ENCODE data around the gene PTOV1. TPM values are rescaled to one million over a fixed set of nuclear protein-coding genes. Genes with fewer than 3 reads are reported as not detected.

PTOV1 gene
- total and polyA plus RNA-seq, 2 donors (not counting 1 experiment from before 2014, with no cell fraction given), result 144 to 230 TPM

- Mint-ChIP-seq H3K27me3 (no peaks in the 10 kb centered on the region), H3K4me3 (no peak overlapping the region)
- intact Hi-C loops (cut with micrococcal nuclease), result no loop called here
These were observed 29.4 kb downstream of the PTOV1 start for GRCh38 chr19:49880162-49880869.

GRCh38 chr19:49881186-49881585 lies 30.2 kb downstream of the PTOV1 start:
- no peak overlapping the region for H3K27ac Mint-ChIP-seq
- DNase-seq, result no peak
- Histone ChIP-seq H3K9me3 (ENCODE audit: control extremely low read depth in 1 of 3, control insufficient read depth in 2 of 3, insufficient read depth in 1 of 3, low read length in 2 of 3) (no peaks in the 10 kb centered on the region), H4K20me1 (ENCODE audit: control insufficient read depth, insufficient read depth, low read length, poor library complexity, severe bottlenecking) (peaks cover 47% of the 10 kb centered on the region), H3K36me3 (replicated peaks in 1 of 2; ENCODE audit: control extremely low read depth in 1 of 2, control insufficient read depth in 1 of 2, extremely low read depth in 1 of 2, insufficient read depth in 2 of 2, low read length in 1 of 2) (peaks cover 0 to 62% of the 10 kb centered on the region in 2 experiments), H3K27ac (ENCODE audit: low read length in 2 of 2) (no peak overlapping the region), H3K4me2 (replicated peaks; ENCODE audit: low read depth, low read length, poor library complexity, severe bottlenecking) (no peak overlapping the region), H3K79me2 (ENCODE audit: control insufficient read depth, insufficient read depth, low read length) (peaks cover 10% of the 10 kb centered on the region), H2AFZ (ENCODE audit: insufficient read depth, low read depth, low read length, poor library complexity, severe bottlenecking) (no peak overlapping the region), H3K4me3 (ENCODE audit: control extremely low read depth in 1 of 5, extremely low read depth in 1 of 5, insufficient read depth in 1 of 5, low read depth in 2 of 5, low read length in 4 of 5) (no peak overlapping the region), H3K4me1 (ENCODE audit: control insufficient read depth in 2 of 2, insufficient read depth in 2 of 2, low read length in 2 of 2) (peaks cover 7 to 12% of the 10 kb centered on the region in 2 donors), H3K27me3 (replicated peaks in 1 of 4; ENCODE audit: control extremely low read depth in 1 of 4, control insufficient read depth in 3 of 4, insufficient read depth in 4 of 4, low read length in 3 of 4) (no peaks in the 10 kb centered on the region), H3K9ac (ENCODE audit: low read length) (no peak overlapping the region)
- H3K4me1 Mint-ChIP-seq, result peaks cover 11% of the 10 kb centered on the region
- WGBS (ENCODE audit: insufficient coverage), result 98% methylated on average over 14 of the region's 17 CpGs
- no peak for ATAC-seq (ENCODE audit: low read depth)
- H3K27me3 Mint-ChIP-seq, result no peaks in the 10 kb centered on the region
- no peak overlapping the region for H3K4me3 Mint-ChIP-seq
- H3K9me3 Mint-ChIP-seq (ENCODE audit: insufficient read depth), result no peaks in the 10 kb centered on the region
- POLR2A ChIA-PET, result no interaction called here
- intact Hi-C loops (cut with micrococcal nuclease), result no loop called here
- TF ChIP-seq, protein P1, sequence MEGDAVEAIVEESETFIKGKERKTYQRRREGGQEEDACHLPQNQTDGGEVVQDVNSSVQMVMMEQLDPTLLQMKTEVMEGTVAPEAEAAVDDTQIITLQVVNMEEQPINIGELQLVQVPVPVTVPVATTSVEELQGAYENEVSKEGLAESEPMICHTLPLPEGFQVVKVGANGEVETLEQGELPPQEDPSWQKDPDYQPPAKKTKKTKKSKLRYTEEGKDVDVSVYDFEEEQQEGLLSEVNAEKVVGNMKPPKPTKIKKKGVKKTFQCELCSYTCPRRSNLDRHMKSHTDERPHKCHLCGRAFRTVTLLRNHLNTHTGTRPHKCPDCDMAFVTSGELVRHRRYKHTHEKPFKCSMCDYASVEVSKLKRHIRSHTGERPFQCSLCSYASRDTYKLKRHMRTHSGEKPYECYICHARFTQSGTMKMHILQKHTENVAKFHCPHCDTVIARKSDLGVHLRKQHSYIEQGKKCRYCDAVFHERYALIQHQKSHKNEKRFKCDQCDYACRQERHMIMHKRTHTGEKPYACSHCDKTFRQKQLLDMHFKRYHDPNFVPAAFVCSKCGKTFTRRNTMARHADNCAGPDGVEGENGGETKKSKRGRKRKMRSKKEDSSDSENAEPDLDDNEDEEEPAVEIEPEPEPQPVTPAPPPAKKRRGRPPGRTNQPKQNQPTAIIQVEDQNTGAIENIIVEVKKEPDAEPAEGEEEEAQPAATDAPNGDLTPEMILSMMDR (IDR thresholded peaks at IDR 0.05), result no peak
- TF ChIP-seq EZH2 (IDR thresholded peaks at IDR 0.05; ENCODE audit: borderline replicate concordance, insufficient read depth, low read depth, low read length, poor library complexity, severe bottlenecking), result no peak
- CTCF ChIA-PET, result interaction anchor here (1.6 kb wide), 1 partner anchor 9 kb away, joined by 5 read pairs; no protein-coding TSS in a partner anchor

More at GRCh38 chr19:49880162-49880869, 29.4 kb downstream of the PTOV1 start:
- POLR2A ChIA-PET, result no interaction called here
- Histone ChIP-seq H3K79me2 (ENCODE audit: control insufficient read depth, insufficient read depth, low read length) (peaks cover 19% of the 10 kb centered on the region), H3K9me3 (ENCODE audit: control extremely low read depth in 1 of 3, control insufficient read depth in 2 of 3, insufficient read depth in 1 of 3, low read length in 2 of 3) (no peaks in the 10 kb centered on the region), H3K4me2 (replicated peaks; ENCODE audit: low read depth, low read length, poor library complexity, severe bottlenecking) (no peak overlapping the region), H3K27me3 (replicated peaks in 1 of 4; ENCODE audit: control extremely low read depth in 1 of 4, control insufficient read depth in 3 of 4, insufficient read depth in 4 of 4, low read length in 3 of 4) (no peaks in the 10 kb centered on the region), H3K27ac (ENCODE audit: low read length in 2 of 2) (no peak overlapping the region), H4K20me1 (ENCODE audit: control insufficient read depth, insufficient read depth, low read length, poor library complexity, severe bottlenecking) (peaks cover 47% of the 10 kb centered on the region), H2AFZ (ENCODE audit: insufficient read depth, low read depth, low read length, poor library complexity, severe bottlenecking) (no peak overlapping the region), H3K4me1 (ENCODE audit: control insufficient read depth in 2 of 2, insufficient read depth in 2 of 2, low read length in 2 of 2) (peaks cover 12 to 20% of the 10 kb centered on the region in 2 donors), H3K9ac (ENCODE audit: low read length) (no peak overlapping the region), H3K4me3 (ENCODE audit: control extremely low read depth in 1 of 5, extremely low read depth in 1 of 5, insufficient read depth in 1 of 5, low read depth in 2 of 5, low read length in 4 of 5) (no peak overlapping the region), H3K36me3 (replicated peaks in 1 of 2; ENCODE audit: control extremely low read depth in 1 of 2, control insufficient read depth in 1 of 2, extremely low read depth in 1 of 2, insufficient read depth in 2 of 2, low read length in 1 of 2) (peaks cover 0 to 62% of the 10 kb centered on the region in 2 experiments)
- 96% methylated on average over 9 of the region's 10 CpGs for WGBS (ENCODE audit: insufficient coverage)
- no peak for TF ChIP-seq EZH2 (IDR thresholded peaks at IDR 0.05; ENCODE audit: borderline replicate concordance, insufficient read depth, low read depth, low read length, poor library complexity, severe bottlenecking)
- TF ChIP-seq, protein P1 (IDR thresholded peaks at IDR 0.05), result no peak
- Mint-ChIP-seq H3K9me3 (ENCODE audit: insufficient read depth) (no peaks in the 10 kb centered on the region), H3K4me1 (peaks cover 19% of the 10 kb centered on the region), H3K27ac (no peak overlapping the region)
- CTCF ChIA-PET, result interaction anchor here (1.6 kb wide), 1 partner anchor 10 kb away, joined by 5 read pairs; no protein-coding TSS in a partner anchor
- ATAC-seq (ENCODE audit: low read depth), result no peak
- no peak for DNase-seq
